Measurements from ENCODE around the gene VKORC1. TPM values are rescaled to one million over a fixed set of nuclear protein-coding genes. Genes with fewer than 3 reads are reported as not detected.
A peak's percentile ranks its signal among the peaks of the same experiment; 100 is the strongest.

Gene VKORC1
- total RNA-seq, 4 donors from 2014 or later = 93.6 to 119 (median 107) TPM

DNA sequence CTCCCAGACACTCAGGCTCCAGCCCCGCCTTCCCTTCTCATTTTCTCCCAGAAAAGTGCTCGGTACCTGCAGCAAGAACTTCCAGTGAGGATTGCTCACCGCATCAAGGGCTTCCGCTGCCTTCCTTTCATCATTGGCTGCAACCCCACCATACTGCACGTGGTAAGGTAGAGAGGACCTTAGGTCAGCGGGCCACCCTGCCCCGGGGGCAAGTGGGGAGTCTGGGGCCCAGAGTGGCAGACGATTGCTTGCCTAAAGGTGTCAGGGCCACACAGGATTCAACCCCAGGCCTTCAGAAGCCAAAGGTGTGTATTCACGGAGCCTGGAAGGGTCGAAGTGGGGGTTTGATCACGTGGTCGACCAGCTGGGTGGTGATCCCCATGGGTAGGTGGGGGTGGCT lies 15.0 kb upstream of the VKORC1 start:
- Histone ChIP-seq H3K9me3 (no peaks in the 10 kb centered on the region), H3K27ac (peak overlapping the region in 1 of 4 donors; percentile 94), H3K4me3 (peak overlapping the region in 1 of 2 donors; percentile 99), H3K27me3 (no peaks in the 10 kb centered on the region), H3K4me1 (peaks cover 0 to 65% (median 10%) of the 10 kb centered on the region in 3 donors), H3K36me3 (peaks cover 0 to 43% of the 10 kb centered on the region in 2 donors)
- TF ChIP-seq, protein P1, sequence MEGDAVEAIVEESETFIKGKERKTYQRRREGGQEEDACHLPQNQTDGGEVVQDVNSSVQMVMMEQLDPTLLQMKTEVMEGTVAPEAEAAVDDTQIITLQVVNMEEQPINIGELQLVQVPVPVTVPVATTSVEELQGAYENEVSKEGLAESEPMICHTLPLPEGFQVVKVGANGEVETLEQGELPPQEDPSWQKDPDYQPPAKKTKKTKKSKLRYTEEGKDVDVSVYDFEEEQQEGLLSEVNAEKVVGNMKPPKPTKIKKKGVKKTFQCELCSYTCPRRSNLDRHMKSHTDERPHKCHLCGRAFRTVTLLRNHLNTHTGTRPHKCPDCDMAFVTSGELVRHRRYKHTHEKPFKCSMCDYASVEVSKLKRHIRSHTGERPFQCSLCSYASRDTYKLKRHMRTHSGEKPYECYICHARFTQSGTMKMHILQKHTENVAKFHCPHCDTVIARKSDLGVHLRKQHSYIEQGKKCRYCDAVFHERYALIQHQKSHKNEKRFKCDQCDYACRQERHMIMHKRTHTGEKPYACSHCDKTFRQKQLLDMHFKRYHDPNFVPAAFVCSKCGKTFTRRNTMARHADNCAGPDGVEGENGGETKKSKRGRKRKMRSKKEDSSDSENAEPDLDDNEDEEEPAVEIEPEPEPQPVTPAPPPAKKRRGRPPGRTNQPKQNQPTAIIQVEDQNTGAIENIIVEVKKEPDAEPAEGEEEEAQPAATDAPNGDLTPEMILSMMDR (IDR thresholded peaks at IDR 0.05) = no peak
- no peak for TF ChIP-seq EP300 (IDR thresholded peaks at IDR 0.05)
- no peak for TF ChIP-seq POLR2A (IDR thresholded peaks at IDR 0.05)
- no peak for TF ChIP-seq POLR2AphosphoS5 (IDR thresholded peaks at IDR 0.05)
- ATAC-seq = no peak
- WGBS, 2 donors (ENCODE audit: low coverage in 1 of 2) = 72% methylated on average over 2 of the region's 12 CpGs; no CpG with 5 or more reads in 1 of the 2 donors

DNA sequence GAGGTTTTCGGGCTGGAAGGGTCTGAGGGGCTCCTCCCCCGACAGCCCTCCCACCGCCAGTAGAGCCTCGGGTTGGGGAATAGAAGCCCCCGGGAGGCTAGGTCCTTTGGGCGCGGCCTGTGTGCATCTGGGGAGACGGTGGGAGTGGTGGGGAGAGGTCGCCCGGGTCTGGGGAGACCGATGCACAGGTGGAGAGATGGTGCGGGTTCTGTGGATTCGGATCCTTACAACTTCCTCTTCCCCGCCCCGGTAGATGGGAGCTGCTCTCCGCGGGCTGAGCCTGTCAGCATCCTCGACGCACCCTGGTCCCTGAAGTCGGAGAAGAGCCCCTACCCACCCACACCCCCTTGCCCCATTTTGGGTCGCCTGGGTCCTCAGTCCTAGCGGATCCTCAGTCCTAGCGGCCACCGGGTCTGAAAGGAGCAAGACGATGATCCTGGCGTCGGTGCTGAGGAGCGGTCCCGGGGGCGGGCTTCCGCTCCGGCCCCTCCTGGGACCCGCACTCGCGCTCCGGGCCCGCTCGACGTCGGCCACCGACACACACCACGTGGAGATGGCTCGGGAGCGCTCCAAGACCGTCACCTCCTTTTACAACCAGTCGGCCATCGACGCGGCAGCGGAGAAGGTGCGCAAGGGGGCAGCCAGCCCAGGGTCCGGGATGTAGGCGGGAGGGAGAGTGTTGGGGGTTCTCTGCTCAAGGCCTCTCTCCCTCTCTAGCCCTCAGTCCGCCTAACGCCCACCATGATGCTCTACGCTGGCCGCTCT lies 14.4 kb upstream of the VKORC1 start:
- H3K36me3 ChIP-seq = peaks cover 0 to 43% of the 10 kb centered on the region in 2 donors
- H3K27me3 ChIP-seq = no peaks in the 10 kb centered on the region
- H3K4me3 ChIP-seq = peak overlapping the region; percentile 82 to 99
- 80% methylated on average over 6 of the region's 57 CpGs; no CpG with 5 or more reads in 1 of the 2 donors for WGBS, 2 donors (ENCODE audit: low coverage in 1 of 2)
- TF ChIP-seq POLR2AphosphoS5 (IDR thresholded peaks at IDR 0.05) (no peak), EP300 (IDR thresholded peaks at IDR 0.05) (no peak), POLR2A (IDR thresholded peaks at IDR 0.05) (no peak)
- TF ChIP-seq, protein P1 (IDR thresholded peaks at IDR 0.05) = no peak
- H3K9me3 ChIP-seq = no peaks in the 10 kb centered on the region
- peaks cover 0 to 65% (median 10%) of the 10 kb centered on the region in 3 donors for H3K4me1 ChIP-seq
- ATAC-seq = no peak
- H3K27ac ChIP-seq = peak overlapping the region; percentile 70 to 94 (median 93)

DNA sequence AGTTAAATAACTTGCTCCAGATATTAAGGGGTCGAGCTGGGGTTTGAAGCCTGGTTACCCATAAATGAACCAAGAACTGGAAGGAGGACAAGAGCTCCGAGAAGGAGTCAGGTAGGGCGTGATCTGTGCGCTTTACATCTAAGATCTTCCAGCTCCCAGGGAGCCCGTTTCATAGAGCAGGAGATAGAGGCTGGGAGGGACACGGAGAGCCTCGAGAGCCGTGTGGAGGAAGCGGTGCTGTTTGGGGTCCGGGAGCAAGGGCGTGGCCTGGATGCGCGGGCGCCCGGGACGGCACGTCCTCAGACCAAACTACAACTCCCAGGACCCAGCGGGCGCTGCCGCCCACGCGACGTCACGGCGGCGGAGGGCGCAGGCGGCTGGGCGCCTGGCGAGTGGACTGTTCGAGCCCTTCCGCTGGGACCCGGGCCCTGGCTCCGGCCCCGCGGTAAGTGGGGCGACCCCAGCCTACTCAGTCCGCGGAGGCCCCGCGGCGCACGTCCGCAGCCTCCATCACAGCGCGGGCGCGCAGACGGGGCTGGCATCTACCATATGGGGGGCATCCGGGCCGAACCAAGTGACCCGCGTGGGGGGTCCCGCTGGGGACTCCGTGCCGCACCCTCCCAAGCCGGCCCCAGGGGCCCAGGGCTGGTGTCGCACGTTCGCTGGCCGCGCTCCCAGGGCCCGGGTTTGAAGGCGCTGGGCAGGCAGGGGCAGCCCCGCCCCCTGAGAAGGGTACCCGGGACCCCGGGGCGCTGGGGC lies 13.6 kb upstream of the VKORC1 start, which contains the start of gene BCKDK:
BCKDK (plus strand) TSS at position 352 of the 759 bp plus-strand sequence. CDS start 838 bp downstream, outside the sequence.
- H3K4me3 ChIP-seq = peak within 1 kb of the TSS; percentile 82 to 99
- H3K9me3 ChIP-seq = no peaks in the 10 kb centered on the region
- no peaks in the 10 kb centered on the region for H3K27me3 ChIP-seq
- peaks cover 0 to 63% (median 10%) of the 10 kb centered on the region in 3 donors for H3K4me1 ChIP-seq
- H3K27ac ChIP-seq = peak within 1 kb of the TSS; percentile 70 to 94 (median 93)
- 13% methylated on average over 6 of the region's 68 CpGs; no CpG with 5 or more reads in 1 of the 2 donors for WGBS, 2 donors (ENCODE audit: low coverage in 1 of 2)
- H3K36me3 ChIP-seq = peaks cover 0 to 41% of the 10 kb centered on the region in 2 donors
- peak; percentile 87 for ATAC-seq
- TF ChIP-seq POLR2AphosphoS5 (IDR thresholded peaks at IDR 0.05) (peak; percentile 61), POLR2A (IDR thresholded peaks at IDR 0.05) (peak; percentile 65 to 66)
- TF ChIP-seq, protein P1 (IDR thresholded peaks at IDR 0.05) = no peak

DNA sequence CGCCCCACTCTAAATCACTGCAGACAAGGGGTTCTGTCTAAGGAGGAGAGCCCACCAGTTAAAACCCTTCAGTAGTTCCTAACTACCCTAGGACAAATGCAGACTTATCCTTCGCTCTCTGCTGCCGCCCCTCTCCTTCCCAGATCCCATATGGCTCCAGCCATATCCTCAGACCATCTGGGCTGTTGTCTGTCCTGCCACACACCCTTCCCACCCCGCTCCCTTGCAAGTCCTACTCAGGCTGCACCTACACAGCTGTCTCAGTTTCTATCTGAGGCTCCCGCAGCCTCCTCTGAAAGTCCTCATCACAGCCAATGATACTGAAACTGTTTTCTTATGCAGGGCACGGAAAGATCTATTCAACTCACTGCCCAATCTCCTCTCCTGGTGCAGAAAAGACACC lies 12.9 kb upstream of the VKORC1 start:
- Histone ChIP-seq H3K27me3 (no peaks in the 10 kb centered on the region), H3K36me3 (peaks cover 0 to 34% of the 10 kb centered on the region in 2 donors), H3K9me3 (no peaks in the 10 kb centered on the region), H3K27ac (peak overlapping the region in 3 of 4 donors; percentile 93 to 94 (median 93)), H3K4me1 (peaks cover 0 to 56% (median 10%) of the 10 kb centered on the region in 3 donors), H3K4me3 (no peak overlapping the region)
- ATAC-seq = no peak
- TF ChIP-seq EP300 (IDR thresholded peaks at IDR 0.05) (no peak), POLR2AphosphoS5 (IDR thresholded peaks at IDR 0.05) (no peak), POLR2A (IDR thresholded peaks at IDR 0.05) (no peak)
- TF ChIP-seq, protein P1 (IDR thresholded peaks at IDR 0.05) = no peak
- 84 to 94% methylated on average over 6 of the region's 6 CpGs for WGBS, 2 donors (ENCODE audit: low coverage in 1 of 2)
